HUES48 (cell line): ENCODE results near the gene MCHR1.

Source experiments
- H3K27ac ChIP-seq: one replicate; pipeline ENCODE4 v1.7.0; 2013; ENCODE audit warnings: low read depth, low read length, inconsistent platforms
- H3K27me3 ChIP-seq: 2 replicates; pipeline ENCODE4 v1.6.1; 2013; ENCODE audit warnings: mild to moderate bottlenecking, low read length; ENCODE audit not compliant: control insufficient read depth, insufficient read depth
- H3K36me3 ChIP-seq: 2 replicates; pipeline ENCODE4 v1.6.1; 2013; ENCODE audit warnings: low read length; ENCODE audit not compliant: control insufficient read depth, insufficient read depth
- H3K4me1 ChIP-seq: 2 replicates; pipeline ENCODE4 v1.6.1; 2013; ENCODE audit warnings: mild to moderate bottlenecking, low read length; ENCODE audit not compliant: control insufficient read depth, insufficient read depth
- H3K4me3 ChIP-seq: 2 replicates; pipeline ENCODE4 v1.5.1; 2013; ENCODE audit warnings: mild to moderate bottlenecking, low read depth, low read length
- H3K9ac ChIP-seq: 2 replicates; pipeline ENCODE4 v1.6.1; 2013; ENCODE audit warnings: mild to moderate bottlenecking, low read depth, low read length, moderate library complexity
- H3K9me3 ChIP-seq: 2 replicates; pipeline ENCODE4 v1.6.1; 2013; ENCODE audit warnings: low read length; ENCODE audit not compliant: control insufficient read depth, insufficient read depth

MCHR1 gene

GRCh38 chr22:40728731-40729189 is 49.5 kb downstream of the MCHR1 start:
- Histone ChIP-seq H3K4me1 (peaks cover 26% of the 10 kb centered on the region), H3K27ac (no peak overlapping the region), H3K4me3 (no peak overlapping the region), H3K9ac (no peak overlapping the region), H3K36me3 (no peaks in the 10 kb centered on the region), H3K9me3 (no peaks in the 10 kb centered on the region), H3K27me3 (no peaks in the 10 kb centered on the region)

DNA sequence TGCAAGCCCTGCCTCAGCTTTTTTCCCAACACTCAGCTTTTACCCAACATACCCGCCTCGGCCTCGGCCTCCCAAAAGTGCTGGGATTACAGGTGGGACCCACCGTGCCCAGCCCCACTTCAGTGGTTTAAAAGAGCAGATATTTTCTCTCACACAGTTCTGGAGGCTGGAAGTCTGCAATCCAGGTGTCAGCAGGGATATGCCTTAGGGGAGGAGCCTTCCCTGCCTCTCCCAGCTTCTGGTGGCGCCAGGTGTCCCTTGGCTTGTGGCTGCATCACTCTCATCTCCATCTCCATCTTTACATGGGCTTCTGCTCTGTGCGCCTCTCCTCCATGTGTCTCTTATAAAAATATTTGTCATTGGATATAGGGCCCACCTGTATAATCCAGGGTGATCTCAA is 50.0 kb downstream of the MCHR1 start:
- H3K36me3 ChIP-seq: no peaks in the 10 kb centered on the region
- no peaks in the 10 kb centered on the region for H3K9me3 ChIP-seq
- no peak overlapping the region for H3K9ac ChIP-seq
- H3K4me3 ChIP-seq: no peak overlapping the region
- peaks cover 26% of the 10 kb centered on the region for H3K4me1 ChIP-seq
- H3K27ac ChIP-seq: no peak overlapping the region
- H3K27me3 ChIP-seq: no peaks in the 10 kb centered on the region
